Measurements from ENCODE around the gene SLC25A42. TPM values are rescaled to one million over a fixed set of nuclear protein-coding genes. Genes with fewer than 3 reads are reported as not detected.

The SLC25A42 gene
- total and polyA plus RNA-seq, 2 donors (not counting 3 experiments of a cell fraction or from before 2014, with no cell fraction given): 6.2 to 6.3 TPM

DNA sequence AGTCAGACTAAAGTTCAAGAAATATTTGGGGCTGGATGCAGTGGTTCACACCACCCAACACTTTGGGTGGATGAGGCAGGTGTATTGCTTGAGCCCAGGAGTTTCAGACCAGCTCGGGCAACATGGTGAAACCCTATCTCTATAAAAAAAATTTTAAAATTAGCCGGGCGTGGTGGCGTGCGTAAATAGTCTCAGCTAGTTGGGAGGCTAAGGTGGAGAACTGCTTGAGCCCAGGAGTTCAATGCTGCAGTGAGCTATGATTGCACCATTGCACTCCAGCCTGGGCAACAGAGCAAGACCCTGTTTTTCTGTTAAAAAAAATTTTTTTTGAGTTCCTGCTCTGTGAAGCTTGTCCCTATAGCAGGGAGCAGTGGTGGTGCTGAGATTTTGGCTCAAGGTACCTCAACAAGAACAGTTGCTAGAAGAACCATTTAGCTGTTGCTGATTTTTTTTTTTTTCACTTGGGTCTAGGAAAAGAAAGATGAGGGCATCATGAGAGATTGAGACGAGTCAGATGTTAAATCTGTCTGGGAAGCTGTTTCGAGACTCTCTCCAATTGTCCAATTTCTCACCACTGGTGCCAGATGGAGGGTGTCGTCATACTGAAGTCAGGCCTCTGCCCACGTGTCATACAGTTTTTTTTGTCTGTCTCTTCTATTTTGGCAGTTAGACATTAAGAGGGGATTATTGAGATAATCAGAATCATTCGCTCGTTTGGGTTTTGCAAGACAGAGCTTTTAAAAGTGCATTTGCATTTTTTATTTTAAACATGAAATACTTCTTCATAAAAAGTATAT, 3.7 kb downstream of the SLC25A42 start:
- Histone ChIP-seq H3K36me3 (ENCODE audit: control insufficient read depth in 2 of 2, extremely low read depth in 1 of 2, insufficient read depth in 2 of 2, low read length in 2 of 2) (no peaks in the 10 kb centered on the region), H3K9me3 (replicated peaks; ENCODE audit: control insufficient read depth, insufficient read depth, low read length) (no peaks in the 10 kb centered on the region), H3K27ac (ENCODE audit: insufficient read depth, low read depth, low read length) (no peak overlapping the region), H3K4me3 (replicated peaks in 1 of 3; ENCODE audit: insufficient read depth in 1 of 3, low read depth in 1 of 3, low read length in 3 of 3) (no peak overlapping the region), H4K20me1 (replicated peaks; ENCODE audit: control insufficient read depth, extremely low read depth, insufficient read depth, low read length) (no peaks in the 10 kb centered on the region), H3K79me2 (ENCODE audit: control insufficient read depth, insufficient read depth, low read length) (no peaks in the 10 kb centered on the region), H3K9me1 (replicated peaks; ENCODE audit: control insufficient read depth, extremely low read depth, insufficient read depth, low read length) (no peaks in the 10 kb centered on the region), H3K4me2 (ENCODE audit: insufficient read depth, low read length) (no peak overlapping the region), H3K4me1 (ENCODE audit: control insufficient read depth, extremely low read depth, insufficient read depth, low read length) (peaks cover 15% of the 10 kb centered on the region), H2AFZ (ENCODE audit: low read depth, low read length) (no peak overlapping the region), H3K9ac (replicated peaks; ENCODE audit: extremely low read depth, insufficient read depth, low read length) (no peak overlapping the region), H3K27me3 (ENCODE audit: control insufficient read depth in 2 of 2, insufficient read depth in 2 of 2, low read length in 2 of 2) (no peaks in the 10 kb centered on the region)
- dilution Hi-C loops (cut with MboI; ENCODE audit: extremely low pct_ligation_motif_present, low sequenced_read_pairs): no loop called here
- FAIRE-seq (no peak), DNase-seq (ENCODE audit: low read depth, low spot score) (no peak)
- CTCF ChIA-PET: no interaction called here
- BruUV-seq (replicated peaks): no TSS peak
- TF ChIP-seq, protein P1, sequence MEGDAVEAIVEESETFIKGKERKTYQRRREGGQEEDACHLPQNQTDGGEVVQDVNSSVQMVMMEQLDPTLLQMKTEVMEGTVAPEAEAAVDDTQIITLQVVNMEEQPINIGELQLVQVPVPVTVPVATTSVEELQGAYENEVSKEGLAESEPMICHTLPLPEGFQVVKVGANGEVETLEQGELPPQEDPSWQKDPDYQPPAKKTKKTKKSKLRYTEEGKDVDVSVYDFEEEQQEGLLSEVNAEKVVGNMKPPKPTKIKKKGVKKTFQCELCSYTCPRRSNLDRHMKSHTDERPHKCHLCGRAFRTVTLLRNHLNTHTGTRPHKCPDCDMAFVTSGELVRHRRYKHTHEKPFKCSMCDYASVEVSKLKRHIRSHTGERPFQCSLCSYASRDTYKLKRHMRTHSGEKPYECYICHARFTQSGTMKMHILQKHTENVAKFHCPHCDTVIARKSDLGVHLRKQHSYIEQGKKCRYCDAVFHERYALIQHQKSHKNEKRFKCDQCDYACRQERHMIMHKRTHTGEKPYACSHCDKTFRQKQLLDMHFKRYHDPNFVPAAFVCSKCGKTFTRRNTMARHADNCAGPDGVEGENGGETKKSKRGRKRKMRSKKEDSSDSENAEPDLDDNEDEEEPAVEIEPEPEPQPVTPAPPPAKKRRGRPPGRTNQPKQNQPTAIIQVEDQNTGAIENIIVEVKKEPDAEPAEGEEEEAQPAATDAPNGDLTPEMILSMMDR (IDR thresholded peaks at IDR 0.05; ENCODE audit: extremely low read depth in 1 of 2, insufficient read depth in 1 of 2, low read depth in 1 of 2, low read length in 2 of 2): no peak
- TF ChIP-seq, protein P2, sequence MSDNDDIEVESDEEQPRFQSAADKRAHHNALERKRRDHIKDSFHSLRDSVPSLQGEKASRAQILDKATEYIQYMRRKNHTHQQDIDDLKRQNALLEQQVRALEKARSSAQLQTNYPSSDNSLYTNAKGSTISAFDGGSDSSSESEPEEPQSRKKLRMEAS (IDR thresholded peaks at IDR 0.05; ENCODE audit: insufficient read depth, insufficient read length): no peak
- TF ChIP-seq EZH2 (IDR thresholded peaks at IDR 0.05; ENCODE audit: borderline replicate concordance, low read depth, low read length, severe bottlenecking): no peak
- no peak for TF ChIP-seq GATA2 (IDR thresholded peaks at IDR 0.05; ENCODE audit: insufficient read depth, insufficient read length, low read depth, low read length)
- TF ChIP-seq MYC (IDR thresholded peaks at IDR 0.05; ENCODE audit: low read depth, low read length): no peak
- no peak for TF ChIP-seq JUN (IDR thresholded peaks at IDR 0.05; ENCODE audit: borderline replicate concordance, insufficient read depth, insufficient read length, low read depth)
- TF ChIP-seq POLR2AphosphoS5 (IDR thresholded peaks at IDR 0.05; ENCODE audit: insufficient read depth, low read depth, low read length): no peak
- no peak for TF ChIP-seq POLR2A (IDR thresholded peaks at IDR 0.05; ENCODE audit: low read depth, low read length)
- TF ChIP-seq FOS (IDR thresholded peaks at IDR 0.05; ENCODE audit: borderline replicate concordance, insufficient read depth, low read length): no peak
- intact Hi-C loops (cut with micrococcal nuclease): no loop called here
- POLR2A ChIA-PET: no interaction called here
